NCI-H1092 treated with DMSO at 0.1 percent for 48 hours (cell line): ENCODE data around the gene KIR2DL3.
"Not testable (repeated sequence)": the region's sequence is repeated elsewhere in the genome, so short reads cannot be mapped to it uniquely, and the experiment has no call there.

ENCODE experiments used
- DNase-seq: peaks from one replicate; lab custom pipeline; 2025; lab: John Stamatoyannopoulos, UW

Gene KIR2DL3

DNA sequence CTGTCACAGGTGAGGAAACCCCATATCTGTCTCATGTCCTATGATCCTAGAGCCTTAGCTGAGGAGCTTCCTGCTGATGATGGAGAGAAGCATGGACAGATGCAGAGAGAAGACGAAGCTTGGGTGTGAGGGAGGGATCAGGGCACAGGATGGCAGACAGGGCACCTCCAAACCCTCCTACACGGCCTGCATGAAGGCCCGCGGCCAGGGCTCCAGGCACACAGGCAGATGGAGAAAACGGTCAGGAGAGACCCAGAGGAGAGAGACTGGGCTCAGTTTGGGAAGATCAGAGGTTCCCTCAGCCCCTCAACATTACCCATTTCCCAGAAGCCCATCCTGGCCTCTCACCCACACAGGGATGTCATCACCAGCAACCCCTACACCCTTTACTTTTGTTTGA is 5.8 kb downstream of the KIR2DL3 start:
- DNase-seq, result not testable (repeated sequence)

DNA sequence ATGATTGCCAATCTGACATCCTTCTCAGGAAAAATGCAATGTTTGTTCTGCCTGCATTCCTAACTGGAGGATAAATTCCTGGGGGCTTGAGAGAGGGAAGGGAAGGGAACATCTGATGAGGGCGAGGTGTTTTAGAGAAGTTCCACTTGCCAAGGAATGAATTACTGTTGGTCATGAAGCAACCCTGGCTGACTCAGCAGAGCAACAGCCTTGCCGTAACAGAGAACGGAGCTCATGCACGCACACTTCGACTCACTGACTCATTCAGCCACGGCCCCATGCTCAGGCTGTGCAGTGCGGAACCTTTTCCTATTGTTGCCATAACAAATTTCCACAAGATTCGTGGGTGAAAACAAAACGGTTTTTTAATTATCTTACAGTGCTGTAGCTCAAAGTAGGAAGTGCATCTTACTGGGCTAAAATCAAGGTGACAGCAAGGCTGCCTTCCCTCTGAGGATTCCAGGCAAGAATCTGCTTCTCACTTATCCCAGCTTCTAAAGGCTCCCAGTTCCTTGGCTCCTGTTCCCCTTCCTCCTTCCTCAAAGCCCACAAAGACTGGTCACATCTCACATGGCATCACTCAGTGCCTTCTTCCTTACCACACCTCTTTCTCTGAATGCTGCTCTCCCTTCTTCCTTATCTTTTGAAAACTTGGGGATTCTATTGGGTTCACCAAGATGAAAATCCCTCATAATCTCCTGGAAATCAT is 9.5 kb downstream of the KIR2DL3 start:
- not testable (repeated sequence) for DNase-seq

DNA sequence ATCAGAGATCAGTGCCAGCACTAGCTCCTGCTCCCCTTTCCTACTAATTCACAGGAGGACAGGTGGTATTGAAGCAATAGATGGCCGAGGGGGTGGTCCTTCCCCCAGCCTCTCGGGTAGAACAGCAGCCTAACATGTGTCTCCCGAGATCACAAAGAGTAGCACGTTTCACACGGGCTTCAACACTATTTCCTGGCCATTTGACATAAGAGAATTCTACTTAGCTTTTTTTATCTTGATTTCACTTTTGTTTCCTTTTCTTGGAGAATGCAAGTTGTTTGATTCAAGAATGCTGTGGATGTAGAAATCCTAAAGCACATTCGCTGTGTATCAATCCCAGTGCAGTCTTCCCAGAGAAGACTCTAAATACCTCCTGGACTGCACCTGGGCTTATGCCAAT is 12.0 kb downstream of the KIR2DL3 start:
- not testable (repeated sequence) for DNase-seq

DNA sequence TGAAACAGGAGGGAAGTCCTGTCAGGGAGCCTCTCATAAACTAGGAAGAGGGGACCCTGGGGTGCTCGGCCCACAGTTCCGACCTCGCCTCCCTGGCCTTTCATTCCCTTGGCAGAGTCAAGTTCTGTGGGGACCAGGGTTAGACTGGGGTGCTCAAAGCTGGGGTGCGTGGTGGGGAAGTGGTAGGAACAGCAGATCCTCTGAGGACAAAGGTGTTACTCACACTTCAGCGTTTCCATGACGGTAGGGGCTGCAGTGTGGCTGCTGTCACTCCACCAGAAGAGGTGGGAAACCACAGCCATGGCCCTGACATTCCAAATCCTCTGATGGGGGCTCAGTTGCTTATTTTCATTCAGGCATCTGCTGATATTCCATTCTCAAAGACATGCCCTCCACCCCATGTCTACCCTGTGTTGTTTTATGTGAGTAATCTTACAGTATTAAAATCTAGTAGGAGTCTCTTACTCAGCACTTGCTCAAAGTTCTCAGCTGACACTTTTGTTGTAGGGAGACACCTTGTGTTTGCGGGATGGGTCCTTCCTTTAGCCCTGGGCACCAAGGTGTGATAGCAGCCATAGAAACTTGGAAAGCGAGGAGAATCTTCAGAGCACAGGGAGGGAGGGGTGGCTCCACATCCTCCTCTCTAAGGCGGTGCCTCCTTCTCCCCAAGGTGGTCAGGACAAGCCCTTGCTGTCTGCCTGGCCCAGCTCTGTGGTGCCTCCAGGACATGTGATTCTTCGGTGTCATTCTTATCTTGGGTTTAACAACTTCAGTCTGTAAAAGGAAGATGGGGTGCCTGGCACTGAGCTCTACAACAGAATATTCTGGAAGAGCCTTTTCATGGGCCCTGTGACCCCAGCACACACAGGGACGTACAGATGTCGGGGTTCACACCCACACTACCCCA is 18.1 kb downstream of the KIR2DL3 start:
- DNase-seq, result not testable (repeated sequence)

DNA sequence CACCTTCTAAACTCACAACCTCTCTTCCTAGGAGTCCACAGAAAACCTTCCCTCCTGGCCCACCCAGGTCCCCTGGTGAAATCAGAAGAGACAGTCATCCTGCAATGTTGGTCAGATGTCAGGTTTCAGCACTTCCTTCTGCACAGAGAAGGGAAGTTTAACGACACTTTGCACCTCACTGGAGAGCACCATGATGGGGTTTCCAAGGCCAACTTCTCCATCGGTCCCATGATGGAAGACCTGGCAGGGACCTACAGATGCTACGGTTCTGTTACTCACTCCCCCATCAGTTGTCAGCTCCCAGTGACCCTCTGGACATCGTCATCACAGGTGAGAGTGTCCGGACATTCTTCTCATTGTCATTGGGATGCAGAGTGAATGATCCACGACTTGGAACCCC is 20.3 kb downstream of the KIR2DL3 start:
- not testable (repeated sequence) for DNase-seq

DNA sequence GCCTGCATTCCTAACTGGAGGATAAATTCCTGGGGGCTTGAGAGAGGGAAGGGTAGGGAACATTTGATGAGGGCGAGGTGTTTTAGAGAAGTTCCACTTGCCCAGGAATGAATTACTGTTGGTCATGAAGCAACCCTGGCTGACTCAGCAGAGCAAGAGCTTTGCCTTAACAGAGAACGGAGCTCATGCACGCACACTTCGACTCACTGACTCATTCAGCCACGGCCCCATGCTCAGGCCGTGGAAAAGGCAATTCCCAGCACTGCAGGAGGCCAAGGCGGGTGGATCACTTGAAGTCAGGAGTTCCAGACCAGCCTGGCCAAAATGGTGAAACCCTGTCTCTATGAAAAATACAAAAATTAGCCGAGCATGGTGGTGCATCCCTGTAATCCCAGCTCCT is 25.9 kb downstream of the KIR2DL3 start:
- not testable (repeated sequence) for DNase-seq

DNA sequence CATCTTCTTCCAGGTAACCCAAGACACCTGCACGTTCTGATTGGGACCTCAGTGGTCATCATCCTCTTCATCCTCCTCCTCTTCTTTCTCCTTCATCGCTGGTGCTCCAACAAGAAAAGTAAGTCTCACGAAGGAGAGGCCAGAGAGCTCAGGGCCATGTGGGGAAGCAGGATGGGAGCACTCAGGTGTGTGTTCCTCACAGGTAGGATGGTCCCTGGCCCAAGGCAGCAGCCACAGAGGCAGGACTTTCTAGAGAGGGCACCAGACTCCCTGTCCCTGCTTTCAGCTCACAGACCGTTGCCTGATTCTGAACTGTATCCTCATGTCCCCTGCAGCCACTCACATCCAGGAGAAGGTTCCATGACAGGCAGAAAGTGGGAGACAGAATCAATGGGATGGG is 28.2 kb downstream of the KIR2DL3 start:
- DNase-seq, result not testable (repeated sequence)

DNA sequence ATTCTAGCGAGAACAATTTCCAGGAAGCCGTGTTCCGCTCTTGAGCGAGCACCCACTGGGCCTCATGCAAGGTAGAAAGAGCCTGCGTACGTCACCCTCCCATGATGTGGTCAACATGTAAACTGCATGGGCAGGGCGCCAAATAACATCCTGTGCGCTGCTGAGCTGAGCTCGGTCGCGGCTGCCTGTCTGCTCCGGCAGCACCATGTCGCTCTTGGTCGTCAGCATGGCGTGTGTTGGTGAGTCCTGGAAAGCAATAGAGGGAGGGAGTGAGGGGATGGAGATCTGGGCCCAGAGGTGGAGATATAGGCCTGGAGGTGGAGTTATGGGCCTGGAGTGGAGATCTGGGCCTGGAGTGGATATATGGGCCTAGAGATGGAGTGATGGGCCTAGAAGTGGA is 31.3 kb downstream of the KIR2DL3 start, which contains the start of gene KIR2DL1:
KIR2DL1 (plus strand) TSS at position 148 of the 400 bp plus-strand sequence; CDS start at position 206, 58 bp downstream.
- DNase-seq, result not testable (repeated sequence)

DNA sequence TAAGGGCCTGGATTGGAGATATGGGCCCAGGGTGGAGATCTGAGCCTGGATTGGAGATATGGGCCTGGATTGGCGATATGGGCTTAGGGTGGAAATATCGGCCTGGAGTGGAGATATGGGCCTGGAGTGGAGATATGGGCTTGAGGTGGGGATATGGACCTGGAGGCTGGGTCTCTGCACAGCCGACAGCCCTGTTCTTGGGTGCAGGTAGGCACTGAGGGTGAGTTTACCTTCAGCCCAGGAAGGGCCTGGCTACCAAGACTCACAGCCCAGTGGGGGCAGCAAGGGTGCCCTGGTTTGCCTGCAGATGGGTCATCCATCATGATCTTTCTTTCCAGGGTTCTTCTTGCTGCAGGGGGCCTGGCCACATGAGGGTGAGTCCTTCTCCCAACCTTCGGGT is 32.2 kb downstream of the KIR2DL3 start:
- not testable (repeated sequence) for DNase-seq

DNA sequence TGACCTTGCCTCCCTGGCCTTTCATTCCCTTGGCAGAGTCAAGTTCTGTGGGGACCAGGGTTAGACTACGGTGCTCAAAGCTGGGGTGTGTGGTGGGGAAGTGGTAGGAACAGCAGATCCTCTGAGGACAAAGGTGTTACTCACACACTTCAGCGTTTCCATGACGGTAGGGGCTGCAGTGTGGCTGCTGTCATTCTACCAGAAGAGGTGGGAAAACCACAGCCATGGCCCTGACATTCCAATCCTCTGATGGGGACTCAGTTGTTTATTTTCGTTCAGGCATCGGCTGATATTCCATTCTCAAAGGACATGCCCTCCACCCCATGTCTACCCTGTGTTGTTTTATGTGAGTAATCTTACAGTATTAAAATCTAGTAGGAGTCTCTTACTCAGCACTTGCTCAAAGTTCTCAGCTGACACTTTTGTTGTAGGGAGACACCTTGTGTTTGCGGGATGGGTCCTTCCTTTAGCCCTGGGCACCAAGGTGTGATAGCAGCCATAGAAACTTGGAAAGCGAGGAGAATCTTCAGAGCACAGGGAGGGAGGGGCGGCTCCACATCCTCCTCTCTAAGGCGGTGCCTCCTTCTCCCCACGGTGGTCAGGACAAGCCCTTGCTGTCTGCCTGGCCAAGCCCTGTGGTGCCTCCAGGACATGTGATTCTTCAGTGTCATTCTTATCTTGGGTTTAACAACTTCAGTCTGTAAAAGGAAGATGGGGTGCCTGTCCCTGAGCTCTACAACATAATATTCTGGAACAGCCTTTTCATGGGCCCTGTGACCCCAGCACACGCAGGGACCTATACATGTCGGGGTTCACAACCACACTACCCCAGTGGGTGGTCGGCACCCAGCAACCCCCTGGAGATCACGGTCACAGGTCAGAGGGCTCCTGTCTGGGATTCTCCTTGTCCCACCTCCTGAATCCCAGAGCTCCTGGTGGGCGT is 33.0 kb downstream of the KIR2DL3 start:
- DNase-seq, result not testable (repeated sequence)

DNA sequence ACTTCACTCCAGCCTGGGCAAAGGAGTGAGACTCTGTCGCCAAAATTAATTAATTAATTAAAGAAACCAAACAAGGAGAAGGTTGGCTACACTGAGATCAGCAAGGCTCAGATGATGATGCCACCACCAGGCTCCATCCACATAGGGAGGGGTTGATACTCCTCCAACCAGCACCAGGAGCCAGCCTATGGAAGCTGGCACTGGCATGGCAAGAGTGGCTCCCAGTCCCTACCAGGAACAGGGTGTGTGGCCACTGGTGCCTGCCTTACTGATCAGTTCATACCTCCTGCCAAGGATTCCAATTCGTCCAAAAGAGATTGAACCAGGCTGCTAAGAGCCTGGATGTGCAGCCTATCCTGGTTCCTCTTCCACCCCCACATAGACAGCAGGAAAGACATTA is 34.4 kb downstream of the KIR2DL3 start:
- DNase-seq, result not testable (repeated sequence)

DNA sequence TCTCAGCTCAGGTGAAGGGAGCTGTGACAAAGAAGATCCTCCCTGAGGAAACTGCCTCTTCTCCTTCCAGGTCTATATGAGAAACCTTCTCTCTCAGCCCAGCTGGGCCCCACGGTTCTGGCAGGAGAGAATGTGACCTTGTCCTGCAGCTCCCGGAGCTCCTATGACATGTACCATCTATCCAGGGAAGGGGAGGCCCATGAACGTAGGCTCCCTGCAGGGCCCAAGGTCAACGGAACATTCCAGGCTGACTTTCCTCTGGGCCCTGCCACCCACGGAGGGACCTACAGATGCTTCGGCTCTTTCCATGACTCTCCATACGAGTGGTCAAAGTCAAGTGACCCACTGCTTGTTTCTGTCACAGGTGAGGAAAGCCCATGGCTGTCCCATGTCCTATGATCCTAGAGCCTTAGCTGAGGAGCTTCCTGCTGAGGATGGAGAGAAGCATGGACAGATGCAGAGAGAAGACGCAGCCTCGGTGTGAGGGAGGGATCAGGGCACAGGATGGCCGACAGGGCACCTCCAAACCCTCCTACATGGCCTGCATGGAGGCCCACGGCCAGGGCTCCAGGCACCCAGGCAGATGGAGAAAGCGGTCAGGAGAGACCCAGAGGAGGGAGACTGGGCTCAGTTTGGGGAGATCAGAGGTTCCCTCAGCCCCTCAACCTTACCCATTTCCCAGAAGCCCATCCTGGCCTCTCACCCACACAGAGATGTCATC is 36.9 kb downstream of the KIR2DL3 start:
- DNase-seq, result not testable (repeated sequence)

DNA sequence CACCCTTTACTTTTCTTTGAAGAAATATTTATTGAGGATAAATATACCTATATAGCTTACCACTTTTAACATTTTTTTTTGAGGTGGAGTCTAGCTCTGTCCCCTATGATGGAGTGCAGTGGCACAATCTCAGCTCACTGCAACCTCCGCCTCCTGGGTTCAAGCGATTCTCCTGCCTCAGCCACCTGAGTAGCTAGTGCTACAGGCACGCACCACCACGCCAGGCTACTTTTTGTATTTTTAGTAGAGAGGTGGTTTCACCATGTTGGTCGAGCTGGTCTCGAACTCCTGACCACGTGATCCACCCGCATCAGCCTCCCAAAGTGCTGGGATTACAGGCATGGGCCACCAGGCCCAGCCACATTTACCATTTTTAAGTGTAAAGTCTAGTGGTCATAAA is 37.5 kb downstream of the KIR2DL3 start:
- not testable (repeated sequence) for DNase-seq

DNA sequence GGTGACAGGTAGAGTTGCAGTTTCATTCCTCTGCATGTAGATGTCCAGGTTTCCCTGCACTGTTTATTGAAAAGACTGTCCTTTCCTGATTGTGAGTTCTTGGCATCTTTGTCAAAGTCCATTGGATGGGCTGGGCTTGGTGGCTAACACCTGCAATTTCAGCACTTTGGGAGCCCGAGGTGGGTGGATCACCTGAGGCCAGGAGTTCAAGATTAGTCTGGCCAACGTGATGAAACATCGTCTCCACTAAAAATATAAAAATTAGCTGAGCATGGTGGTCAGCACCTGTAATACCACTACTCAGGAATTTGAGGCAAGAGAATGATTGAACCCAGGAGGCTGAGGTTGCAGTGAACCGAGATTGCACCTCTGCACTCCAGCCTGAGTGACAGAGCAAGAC is 39.5 kb downstream of the KIR2DL3 start:
- not testable (repeated sequence) for DNase-seq

DNA sequence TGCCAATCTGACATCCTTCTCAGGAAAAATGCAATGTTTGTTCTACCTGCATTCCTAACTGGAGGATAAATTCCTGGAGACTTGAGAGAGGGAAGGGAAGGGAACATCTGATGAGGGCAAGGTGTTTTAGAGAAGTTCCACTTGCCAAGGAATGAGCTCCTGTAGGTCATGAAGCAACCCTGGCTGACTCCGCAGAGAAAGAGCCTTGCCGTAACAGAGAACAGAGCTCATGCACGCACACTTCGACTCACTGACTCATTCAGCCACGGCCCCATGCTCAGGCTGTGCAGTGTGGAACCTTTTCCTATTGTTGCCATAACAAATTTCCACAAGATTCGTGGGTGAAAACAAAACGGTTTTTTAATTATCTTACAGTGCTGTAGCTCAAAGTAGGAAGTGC is 40.6 kb downstream of the KIR2DL3 start:
- DNase-seq, result not testable (repeated sequence)

DNA sequence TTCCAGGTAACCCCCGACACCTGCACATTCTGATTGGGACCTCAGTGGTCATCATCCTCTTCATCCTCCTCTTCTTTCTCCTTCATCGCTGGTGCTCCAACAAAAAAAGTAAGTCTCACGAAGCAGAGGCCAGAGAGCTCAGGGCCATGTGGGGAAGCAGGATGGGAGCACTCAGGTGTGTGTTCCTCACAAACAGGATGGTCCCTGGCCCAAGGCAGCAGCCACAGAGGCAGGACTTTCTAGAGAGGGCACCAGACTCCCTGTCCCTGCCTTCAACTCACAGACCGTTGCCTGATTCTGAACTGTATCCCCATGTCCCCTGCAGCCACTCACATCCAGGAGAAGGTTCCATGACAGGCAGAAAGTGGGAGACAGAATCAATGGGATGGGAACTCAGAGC is 44.6 kb downstream of the KIR2DL3 start:
- not testable (repeated sequence) for DNase-seq

DNA sequence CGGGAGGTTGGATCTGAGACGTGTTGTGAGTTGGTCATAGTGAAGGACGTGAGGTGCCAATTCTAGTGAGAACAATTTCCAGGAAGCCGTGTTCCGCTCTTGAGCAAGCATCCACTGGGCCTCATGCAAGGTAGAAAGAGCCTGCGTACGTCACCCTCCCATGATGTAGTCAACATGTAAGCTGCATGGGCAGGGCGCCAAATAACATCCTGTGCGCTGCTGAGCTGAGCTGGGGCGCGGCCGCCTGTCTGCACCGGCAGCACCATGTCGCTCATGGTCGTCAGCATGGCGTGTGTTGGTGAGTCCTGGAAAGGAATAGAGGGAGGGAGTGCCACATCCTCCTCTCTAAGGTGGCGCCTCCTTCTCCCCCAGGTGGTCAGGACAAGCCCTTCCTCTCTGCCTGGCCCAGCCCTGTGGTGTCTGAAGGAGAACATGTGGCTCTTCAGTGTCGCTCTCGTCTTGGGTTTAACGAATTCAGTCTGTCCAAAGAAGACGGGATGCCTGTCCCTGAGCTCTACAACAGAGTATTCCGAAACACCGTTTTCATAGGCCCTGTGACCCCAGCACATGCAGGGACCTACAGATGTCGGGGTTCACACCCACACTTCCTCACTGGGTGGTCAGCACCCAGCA is 47.9 kb downstream of the KIR2DL3 start:
- not testable (repeated sequence) for DNase-seq

DNA sequence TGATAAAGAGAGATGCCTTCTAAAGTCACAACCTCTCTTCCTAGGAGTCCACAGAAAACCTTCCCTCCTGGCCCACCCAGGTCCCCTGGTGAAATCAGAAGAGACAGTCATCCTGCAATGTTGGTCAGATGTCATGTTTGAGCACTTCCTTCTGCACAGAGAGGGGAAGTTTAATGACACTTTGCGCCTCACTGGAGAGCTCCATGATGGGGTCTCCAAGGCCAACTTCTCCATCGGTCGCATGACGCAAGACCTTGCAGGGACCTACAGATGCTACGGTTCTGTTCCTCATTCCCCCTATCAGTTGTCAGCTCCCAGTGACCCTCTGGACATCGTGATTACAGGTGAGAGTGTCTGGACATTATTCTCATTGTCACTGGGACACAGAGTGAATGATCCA is 49.8 kb downstream of the KIR2DL3 start:
- not testable (repeated sequence) for DNase-seq

DNA sequence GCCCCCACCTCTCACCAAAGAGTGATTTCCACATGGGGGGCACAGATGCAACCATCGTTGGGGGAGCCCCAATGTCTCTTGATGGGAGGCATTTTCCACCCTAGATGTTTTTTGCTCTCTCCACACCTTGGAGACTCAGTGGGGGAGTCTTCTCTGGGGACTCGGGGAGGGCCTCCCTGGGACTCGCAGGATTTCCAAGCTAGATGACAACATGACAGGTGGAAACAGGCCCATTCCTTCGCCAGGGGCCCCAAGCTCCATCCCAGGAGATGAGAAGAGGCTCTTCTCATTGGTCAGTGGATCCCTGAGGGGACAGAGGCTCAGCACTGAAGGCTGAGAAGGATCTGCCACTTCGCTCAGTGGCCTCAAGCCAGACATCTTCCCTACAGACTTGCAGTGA is 52.4 kb downstream of the KIR2DL3 start:
- DNase-seq, result no peak

DNA sequence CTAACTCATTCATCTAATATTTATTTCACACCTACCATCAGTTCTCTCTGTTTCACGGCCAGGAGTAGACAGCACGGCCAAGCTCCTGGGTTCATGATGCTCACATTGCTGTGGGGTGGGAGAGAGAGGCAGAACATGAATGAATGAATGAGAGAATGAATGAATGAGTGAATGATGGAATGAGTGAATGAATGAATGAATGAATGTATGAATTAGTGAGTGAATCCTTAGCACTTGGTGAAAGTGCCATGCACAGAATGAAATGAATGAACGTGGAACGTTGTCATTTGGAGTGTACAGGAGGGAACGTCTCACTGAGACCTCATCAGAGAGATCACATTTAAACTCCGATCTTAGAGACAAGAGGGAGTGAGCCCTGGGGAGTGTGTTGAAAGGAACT is 53.2 kb downstream of the KIR2DL3 start:
- no peak for DNase-seq

DNA sequence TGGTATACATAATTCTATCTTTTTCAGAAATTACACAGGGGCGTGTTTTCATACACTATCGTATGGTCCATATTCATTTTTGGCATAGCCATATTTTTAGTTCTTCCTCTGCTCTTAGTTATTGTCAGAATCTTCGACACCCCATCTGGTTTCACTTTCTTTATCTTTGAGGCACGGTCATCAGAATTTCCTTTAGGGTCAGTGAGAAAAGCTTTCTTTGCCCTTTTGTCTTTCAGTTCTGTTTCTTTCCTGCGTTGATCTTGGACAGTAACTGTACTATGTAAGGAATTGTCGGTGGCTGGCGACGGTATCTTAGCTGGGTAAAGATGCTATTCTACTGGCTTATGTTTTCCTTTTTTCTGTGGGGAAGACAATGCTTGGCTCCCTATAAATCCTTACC is 54.5 kb downstream of the KIR2DL3 start:
- DNase-seq, result no peak
